HG02970 (cell line): ENCODE results near the gene BORCS5.

ENCODE experiments used
- ATAC-seq: cut with Tn5 transposase; IDR thresholded peaks from one replicate; pipeline ENCODE4 v1.9.1; 2021; ENCODE audit warnings: mild to moderate bottlenecking, moderate library complexity, moderate number of reproducible peaks; ENCODE audit not compliant: unreplicated experiment, low FRiP score

The BORCS5 gene

GRCh38 chr12:12505544-12506495 is 148.9 kb downstream of the BORCS5 start:
- ATAC-seq = peak; percentile 81

DNA sequence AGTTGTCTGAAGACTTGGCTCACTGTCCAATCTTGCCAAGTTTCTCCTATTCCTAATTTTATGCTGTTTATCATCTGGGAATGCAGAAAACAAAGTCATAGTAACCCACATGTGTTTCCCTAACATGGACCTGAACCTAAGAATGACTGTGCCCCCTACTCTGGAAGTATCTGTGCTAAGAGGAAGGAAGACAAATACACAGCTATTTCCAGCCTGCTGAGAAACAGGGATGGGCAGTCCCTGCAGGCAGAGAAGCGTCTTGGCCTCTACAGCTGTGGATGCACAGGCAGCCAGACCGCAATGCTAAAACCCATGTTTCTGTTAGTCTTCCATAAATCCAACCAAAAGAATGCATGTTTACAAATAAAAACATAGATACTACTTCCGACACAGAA is 149.6 kb downstream of the BORCS5 start:
- ATAC-seq = no peak

DNA sequence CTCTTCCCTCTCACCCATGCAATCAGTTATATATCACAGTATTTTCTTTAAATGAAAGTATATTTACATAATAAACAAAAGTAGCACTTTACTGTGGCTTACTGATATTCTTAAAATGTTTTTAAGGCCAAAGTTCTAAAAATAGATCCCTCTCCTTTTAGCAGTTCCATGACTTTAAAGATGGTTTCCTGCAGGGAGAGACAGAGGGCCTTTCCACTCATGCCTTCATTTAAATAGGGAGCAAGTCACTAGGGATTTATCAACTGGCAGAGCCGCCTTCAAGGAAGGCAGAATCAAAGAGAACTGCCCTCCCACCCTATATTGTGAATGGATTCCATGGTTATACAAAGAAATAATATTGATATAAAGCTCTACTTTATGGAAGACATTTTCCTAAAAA is 150.2 kb downstream of the BORCS5 start:
- ATAC-seq = no peak

DNA sequence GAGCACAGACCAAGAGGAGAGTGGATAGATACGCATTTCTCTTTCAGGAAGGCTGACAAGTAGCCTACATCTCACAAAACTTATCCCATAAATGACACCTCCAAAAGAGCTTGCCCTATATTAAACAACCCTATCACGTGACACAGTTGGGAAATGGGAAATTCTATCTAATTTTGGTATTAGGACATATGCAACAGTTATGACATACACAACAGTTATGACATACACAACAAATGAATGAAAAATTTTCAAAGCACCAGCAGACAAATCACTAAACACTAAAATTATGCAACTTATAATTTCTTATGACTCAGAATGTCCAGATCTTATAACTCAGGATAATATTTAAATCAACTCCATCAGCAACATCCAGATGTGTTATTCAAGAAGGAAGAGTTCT is 151.7 kb downstream of the BORCS5 start:
- no peak for ATAC-seq

- ATAC-seq = no peak
Observed at GRCh38 chr12:12510141-12510540, 153.3 kb downstream of the BORCS5 start.

GRCh38 chr12:12510551-12510950 is 153.7 kb downstream of the BORCS5 start:
- ATAC-seq = no peak

GRCh38 chr12:12511021-12511783 is 154.3 kb downstream of the BORCS5 start:
- ATAC-seq = no peak

- ATAC-seq = no peak
Observed at GRCh38 chr12:12511895-12512711, 155.2 kb downstream of the BORCS5 start.

GRCh38 chr12:12513416-12514006 is 156.6 kb downstream of the BORCS5 start:
- no peak for ATAC-seq

DNA sequence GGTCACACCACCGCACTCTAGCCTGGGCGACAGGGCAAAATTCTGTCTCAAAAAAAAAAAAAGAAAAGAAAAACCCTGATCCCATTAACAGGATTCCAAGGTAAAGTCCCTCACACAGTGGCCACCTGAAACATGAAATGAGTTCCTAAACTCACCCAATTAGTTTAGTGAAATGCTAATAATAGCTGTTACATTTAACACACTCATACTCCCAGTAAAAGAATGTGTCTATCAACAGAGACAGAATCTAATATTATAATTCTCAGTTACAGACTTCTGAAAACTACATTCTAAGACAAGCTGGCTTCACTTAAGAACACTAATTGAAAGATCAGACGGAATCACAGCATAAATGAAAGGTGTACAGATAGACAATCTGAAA is 161.6 kb downstream of the BORCS5 start:
- no peak for ATAC-seq

GRCh38 chr12:12518919-12519318 is 162.0 kb downstream of the BORCS5 start:
- ATAC-seq = no peak
